H7 (cell line): ENCODE measurements around the gene C1orf56. TPM values are rescaled to one million over a fixed set of nuclear protein-coding genes. Genes with fewer than 3 reads are reported as not detected.
A peak's percentile ranks its signal among the peaks of the same experiment; 100 is the strongest.

Experiments
- DNase-seq: peaks from one replicate; pipeline ENCODE4 v3.0.0; 2012
- H3K27me3 ChIP-seq: 2 replicates; pipeline ENCODE4 v1.6.0; 2011; ENCODE audit warnings: mild to moderate bottlenecking, low read length; ENCODE audit not compliant: control insufficient read depth, insufficient read depth
- H3K36me3 ChIP-seq: replicated peaks from 2 replicates; pipeline ENCODE4 v1.5.1; 2011; ENCODE audit warnings: low read length; ENCODE audit not compliant: control insufficient read depth, insufficient read depth
- H3K4me3 ChIP-seq: 2 replicates; pipeline ENCODE4 v1.5.1; 2011; ENCODE audit warnings: low read depth, mild to moderate bottlenecking, control low read depth, low read length, moderate library complexity; ENCODE audit not compliant: insufficient read depth
- total RNA-seq: library from RNA; depleted of rRNA; stranded (reverse); fragments of >200 nt; shearing (Covaris generic); gene quantifications from 2 replicates; pipeline ENCODE4 v1.2.3, GENCODE V29; 2014

C1orf56 gene
- total RNA-seq, 1 experiment from 2014 or later: 4.7 TPM

DNA sequence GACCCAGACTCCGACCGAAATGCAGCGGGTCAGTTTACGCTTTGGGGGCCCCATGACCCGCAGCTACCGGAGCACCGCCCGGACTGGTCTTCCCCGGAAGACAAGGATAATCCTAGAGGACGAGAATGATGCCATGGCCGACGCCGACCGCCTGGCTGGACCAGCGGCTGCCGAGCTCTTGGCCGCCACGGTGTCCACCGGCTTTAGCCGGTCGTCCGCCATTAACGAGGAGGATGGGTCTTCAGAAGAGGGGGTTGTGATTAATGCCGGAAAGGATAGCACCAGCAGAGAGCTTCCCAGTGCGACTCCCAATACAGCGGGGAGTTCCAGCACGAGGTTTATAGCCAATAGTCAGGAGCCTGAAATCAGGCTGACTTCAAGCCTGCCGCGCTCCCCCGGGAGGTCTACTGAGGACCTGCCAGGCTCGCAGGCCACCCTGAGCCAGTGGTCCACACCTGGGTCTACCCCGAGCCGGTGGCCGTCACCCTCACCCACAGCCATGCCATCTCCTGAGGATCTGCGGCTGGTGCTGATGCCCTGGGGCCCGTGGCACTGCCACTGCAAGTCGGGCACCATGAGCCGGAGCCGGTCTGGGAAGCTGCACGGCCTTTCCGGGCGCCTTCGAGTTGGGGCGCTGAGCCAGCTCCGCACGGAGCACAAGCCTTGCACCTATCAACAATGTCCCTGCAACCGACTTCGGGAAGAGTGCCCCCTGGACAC is 534 bp downstream of the C1orf56 start:
- H3K4me3 ChIP-seq: peak overlapping the region; percentile 64
- H3K36me3 ChIP-seq: peaks cover 10% of the 10 kb centered on the region
- H3K27me3 ChIP-seq: no peaks in the 10 kb centered on the region
- DNase-seq: peak; percentile 82

DNA sequence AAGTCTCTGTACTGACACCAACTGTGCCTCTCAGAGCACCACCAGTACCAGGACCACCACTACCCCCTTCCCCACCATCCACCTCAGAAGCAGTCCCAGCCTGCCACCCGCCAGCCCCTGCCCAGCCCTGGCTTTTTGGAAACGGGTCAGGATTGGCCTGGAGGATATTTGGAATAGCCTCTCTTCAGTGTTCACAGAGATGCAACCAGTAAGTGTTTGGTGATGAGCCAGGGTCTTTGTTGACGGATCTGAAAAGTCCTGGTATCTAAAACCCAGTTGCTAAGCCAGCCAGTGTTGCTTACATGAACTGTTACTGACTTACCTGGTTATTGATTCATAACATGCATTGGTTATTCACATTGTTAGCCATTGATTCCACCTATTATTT is 1.1 kb downstream of the C1orf56 start:
- H3K36me3 ChIP-seq: peaks cover 12% of the 10 kb centered on the region
- DNase-seq: peak; percentile 91
- no peaks in the 10 kb centered on the region for H3K27me3 ChIP-seq
- peak overlapping the region; percentile 64 for H3K4me3 ChIP-seq

DNA sequence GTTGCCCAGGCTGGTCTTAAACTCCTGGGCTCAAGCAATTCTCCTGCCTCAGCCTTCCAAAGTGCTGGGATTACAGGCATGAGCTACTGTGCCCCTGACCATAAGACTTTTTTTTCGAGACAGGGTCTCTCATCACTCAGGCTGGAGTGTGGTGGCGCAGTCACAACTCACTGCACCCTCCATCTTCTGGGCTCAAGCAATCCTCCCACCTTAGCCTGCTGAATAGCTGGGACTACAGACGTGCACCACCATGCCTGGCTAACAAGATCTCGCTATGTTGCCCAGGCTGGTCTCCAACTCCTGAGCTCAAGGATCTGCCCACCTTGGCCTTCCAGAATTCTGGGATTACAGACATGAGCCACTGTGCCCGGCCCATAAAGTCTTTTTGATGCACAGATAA is 1.9 kb downstream of the C1orf56 start:
- Histone ChIP-seq H3K4me3 (no peak overlapping the region), H3K27me3 (no peaks in the 10 kb centered on the region), H3K36me3 (peaks cover 17% of the 10 kb centered on the region)
- DNase-seq: no peak

DNA sequence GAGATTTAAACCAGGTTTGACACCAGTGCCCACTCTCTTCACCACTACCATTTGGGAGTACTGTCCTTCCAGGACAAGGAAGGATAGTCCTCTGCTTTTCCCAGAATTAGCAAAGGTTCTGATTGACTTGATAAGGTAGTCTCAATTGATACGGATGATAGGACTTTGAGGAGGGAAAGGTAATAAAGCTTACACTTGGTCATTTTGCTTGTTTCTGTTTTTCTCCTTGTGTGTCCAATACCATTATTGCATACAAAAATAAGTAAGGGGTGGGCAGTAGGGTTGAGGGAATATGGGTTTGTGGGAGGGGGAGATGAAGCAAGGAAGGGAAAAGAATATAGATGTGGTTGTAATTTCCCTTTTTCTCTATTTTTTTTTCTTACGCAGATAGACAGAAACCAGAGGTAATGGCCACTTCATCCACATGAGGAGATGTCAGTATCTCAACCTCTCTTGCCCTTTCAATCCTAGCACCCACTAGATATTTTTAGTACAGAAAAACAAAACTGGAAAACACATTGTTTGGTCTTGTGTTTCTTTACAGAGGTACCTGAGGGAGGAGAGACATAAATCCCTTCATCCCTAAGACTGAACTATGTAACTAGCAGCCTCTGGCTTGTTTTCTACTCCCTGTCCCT is 2.6 kb downstream of the C1orf56 start:
- Histone ChIP-seq H3K4me3 (no peak overlapping the region), H3K36me3 (peaks cover 24% of the 10 kb centered on the region), H3K27me3 (no peaks in the 10 kb centered on the region)
- DNase-seq: no peak

DNA sequence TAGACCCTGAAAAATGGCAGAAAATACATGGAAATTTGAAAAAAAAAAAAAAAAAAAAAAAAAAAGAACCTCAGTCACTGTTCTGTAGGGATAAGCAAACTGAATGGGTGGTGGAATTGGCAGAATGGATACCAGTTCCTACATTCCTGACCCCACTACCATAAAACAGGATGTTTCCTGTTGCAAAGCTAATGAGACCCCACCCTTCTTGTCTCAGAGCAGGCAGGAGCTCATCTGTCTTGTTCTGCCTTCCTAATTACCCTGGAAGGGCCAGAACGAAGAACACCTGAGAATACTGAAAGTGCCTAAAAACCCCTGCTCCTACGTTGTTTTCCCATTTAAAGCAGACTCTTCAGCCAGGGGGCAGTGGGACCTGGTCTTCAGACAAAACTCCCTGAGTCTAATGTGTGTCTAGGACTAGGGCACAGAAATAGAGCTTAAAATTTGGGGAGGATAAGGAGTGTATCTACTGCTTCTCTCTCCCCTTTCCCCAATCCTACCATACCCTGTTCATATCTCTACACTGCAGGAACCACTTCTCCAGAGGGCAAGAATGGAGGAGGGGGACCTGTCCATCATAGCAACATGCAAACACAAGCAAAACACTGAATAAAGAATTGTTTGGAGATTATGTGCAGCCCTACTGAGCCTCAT is 3.9 kb downstream of the C1orf56 start:
- Histone ChIP-seq H3K27me3 (no peaks in the 10 kb centered on the region), H3K4me3 (no peak overlapping the region), H3K36me3 (peaks cover 31% of the 10 kb centered on the region)
- DNase-seq: no peak

DNA sequence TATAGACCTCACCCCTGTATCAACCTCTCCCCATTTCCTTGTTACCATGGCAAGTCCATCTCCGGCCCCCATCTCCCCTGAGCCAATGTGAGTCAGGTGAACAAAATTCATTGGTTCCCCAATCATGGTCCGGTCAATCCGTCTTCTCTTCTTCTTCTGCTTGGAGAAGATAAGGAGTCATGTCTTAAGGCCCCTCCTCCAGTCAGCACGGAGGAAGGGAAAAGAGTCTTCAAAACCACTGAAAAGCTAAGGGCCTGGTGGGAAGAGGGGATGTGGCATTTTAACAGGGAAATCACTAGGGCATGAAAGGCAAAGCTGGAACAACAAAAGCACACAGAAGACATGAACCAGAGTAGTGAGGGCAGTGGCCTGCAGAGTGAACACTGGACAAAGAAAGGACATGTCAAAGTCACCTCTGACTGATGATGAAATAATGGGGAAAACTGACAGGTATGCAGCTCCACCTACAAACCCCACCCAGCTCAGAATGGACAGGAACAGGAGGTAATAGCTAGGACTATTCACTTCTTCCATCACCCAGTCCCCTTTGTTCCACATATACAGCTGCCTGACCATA is 7.5 kb downstream of the C1orf56 start:
- no peak overlapping the region for H3K4me3 ChIP-seq
- H3K36me3 ChIP-seq: peaks cover 33% of the 10 kb centered on the region
- no peaks in the 10 kb centered on the region for H3K27me3 ChIP-seq
- DNase-seq: no peak

DNA sequence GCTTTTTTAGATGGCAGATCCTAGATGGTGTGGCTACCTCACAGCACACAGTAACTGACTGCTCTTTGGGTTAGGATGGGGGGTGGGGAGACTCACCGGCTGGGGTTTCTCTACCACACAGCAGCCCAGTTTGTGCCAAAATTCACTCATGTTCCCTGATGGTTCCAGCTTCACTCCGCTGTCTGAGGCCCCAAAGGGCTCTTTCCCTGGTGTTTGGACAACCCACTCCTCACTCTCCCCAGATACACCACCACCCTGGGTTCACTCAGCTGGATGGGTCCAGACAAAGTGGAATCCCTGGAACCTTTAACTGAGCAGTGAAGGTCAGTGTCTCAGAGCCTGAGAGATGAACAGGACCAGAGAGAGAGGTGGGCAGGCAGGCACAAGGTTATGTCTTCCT is 8.0 kb downstream of the C1orf56 start:
- H3K27me3 ChIP-seq: no peaks in the 10 kb centered on the region
- peaks cover 33% of the 10 kb centered on the region for H3K36me3 ChIP-seq
- no peak overlapping the region for H3K4me3 ChIP-seq
- DNase-seq: no peak

DNA sequence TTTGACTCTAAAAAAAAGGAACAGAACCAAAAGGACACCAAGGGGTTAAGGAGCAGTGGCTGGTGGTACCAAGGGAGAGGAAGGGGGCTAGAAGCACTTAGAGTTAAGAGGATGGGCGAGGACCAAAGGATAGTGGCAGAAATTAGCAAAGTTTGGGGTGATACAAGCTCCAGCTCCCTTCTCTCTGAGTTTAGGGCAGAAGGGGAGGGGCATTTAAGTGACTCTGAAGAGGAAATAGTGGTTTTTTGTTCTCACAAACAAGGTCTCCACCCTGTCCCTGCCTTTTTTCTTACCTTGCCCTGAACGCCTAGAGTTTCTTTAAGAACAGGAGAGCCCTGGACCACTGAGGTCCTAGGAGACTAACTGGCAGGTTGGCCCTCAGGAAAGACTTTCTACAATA is 8.6 kb downstream of the C1orf56 start:
- DNase-seq: no peak
- no peak overlapping the region for H3K4me3 ChIP-seq
- H3K27me3 ChIP-seq: no peaks in the 10 kb centered on the region
- peaks cover 33% of the 10 kb centered on the region for H3K36me3 ChIP-seq

DNA sequence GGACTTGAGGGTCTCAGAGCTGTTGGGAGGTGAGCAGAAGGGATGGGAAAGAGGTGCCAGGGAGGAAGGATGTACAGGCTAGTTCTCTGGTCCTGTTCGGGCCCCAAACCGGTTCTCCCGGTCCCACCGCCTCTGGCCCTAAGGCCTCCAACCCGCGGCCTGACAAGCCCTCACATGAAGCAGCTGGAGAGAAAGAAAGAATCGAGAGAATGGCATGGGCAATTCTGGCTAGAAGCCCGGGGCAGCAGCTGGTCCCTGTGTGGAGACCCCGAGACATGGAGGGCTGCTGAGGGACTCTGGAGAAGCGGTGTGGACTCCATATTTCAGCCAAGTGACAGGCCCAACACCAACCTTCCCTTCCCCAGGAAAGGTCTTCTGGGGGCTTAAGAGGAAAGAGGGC is 11.1 kb downstream of the C1orf56 start:
- Histone ChIP-seq H3K4me3 (peak overlapping the region; percentile 93), H3K36me3 (peaks cover 20% of the 10 kb centered on the region), H3K27me3 (no peaks in the 10 kb centered on the region)
- DNase-seq: peak; percentile 49

DNA sequence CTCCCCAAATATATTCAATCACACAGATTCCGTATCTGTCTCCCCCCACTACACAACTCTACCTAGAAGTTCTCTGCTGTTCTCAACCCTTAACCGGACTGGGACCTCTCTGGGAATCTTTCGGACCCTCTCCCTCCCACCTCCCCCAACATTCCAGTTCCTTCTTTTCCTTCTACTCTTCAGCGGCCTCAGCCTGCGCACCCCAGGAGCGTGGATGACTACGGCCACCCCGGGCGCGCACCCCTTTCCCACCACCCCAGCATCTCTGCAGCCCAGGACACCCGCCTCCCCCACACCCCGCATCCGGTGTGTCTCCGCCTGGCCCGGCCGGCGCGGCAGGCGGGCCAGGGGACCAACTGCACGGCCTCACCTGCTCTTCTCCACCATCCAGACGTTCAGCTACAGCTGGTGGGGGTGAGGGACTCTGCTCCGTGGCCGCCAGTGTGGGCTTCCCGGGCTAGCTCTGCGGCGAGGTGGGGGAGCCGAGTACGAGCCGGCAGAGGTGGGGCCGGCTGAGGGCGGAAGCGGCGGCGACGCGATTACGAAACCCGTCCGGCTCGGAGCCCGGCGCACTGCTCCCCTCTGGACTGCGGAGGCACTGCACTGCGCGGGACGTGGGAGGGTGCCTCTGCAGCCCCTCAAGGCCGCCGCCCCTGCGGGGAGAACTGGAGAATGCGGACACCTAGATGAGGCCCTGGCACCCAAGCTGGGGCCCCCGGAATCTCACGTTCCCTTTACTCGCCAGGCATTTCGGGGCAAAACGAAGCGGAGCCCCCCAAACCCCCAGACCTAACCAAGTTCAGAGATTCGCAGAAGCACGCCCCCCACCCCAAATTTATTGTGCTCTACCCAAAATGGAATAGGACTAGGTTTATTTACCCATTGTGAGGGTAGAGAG is 11.8 kb downstream of the C1orf56 start, which contains the start of gene CDC42SE1:
Gene CDC42SE1, minus strand, starts transcription at position 514 of the 898 bp plus-strand sequence. CDS start 3,892 bp downstream, outside the sequence.
- DNase-seq: peak; percentile 95

DNA sequence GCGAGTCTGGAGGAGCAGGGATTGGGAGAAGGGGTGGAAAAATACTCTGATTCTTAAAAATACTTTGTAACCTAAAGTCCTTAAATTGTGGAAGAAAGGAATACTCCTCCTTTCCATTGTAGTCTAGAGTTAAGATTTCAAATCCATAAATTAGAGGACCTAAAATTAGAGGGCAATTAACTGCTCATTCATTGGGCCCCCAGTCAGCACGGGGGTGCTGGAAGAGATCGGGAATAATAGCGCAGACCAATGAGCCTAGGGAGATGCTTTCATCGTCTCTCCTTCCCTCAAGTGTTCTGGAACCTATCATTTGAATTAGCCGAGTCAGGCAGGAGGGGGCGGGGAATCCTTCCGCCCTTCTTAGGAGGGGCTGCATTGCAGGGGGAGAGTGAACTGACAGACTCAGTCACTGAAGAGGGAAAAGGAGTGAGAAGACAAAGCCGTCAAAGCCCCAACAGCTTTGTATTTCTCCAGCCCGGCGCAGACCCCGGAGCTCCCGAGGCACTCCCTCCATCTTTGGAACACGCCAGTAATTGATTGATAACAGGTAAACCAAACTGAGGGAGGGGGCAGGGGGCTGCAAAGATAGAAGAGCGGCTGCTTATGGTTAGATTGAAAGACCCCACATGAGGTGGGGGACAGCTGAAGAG is 12.6 kb downstream of the C1orf56 start, which contains the start of gene MLLT11:
Gene MLLT11, plus strand, starts transcription at position 391 of the 650 bp plus-strand sequence. CDS start 6,828 bp downstream, outside the sequence.
- H3K36me3 ChIP-seq: peaks cover 9% of the 10 kb centered on the region
- H3K27me3 ChIP-seq: no peaks in the 10 kb centered on the region
- peak within 1 kb of the TSS; percentile 93 for H3K4me3 ChIP-seq
- peak; percentile 90 for DNase-seq

More for the DNA sequence above, 11.8 kb downstream of the C1orf56 start, which contains the start of gene CDC42SE1:
- H3K36me3 ChIP-seq: peaks cover 16% of the 10 kb centered on the region
- H3K4me3 ChIP-seq: peak within 1 kb of the TSS; percentile 93
- H3K27me3 ChIP-seq: no peaks in the 10 kb centered on the region

DNA sequence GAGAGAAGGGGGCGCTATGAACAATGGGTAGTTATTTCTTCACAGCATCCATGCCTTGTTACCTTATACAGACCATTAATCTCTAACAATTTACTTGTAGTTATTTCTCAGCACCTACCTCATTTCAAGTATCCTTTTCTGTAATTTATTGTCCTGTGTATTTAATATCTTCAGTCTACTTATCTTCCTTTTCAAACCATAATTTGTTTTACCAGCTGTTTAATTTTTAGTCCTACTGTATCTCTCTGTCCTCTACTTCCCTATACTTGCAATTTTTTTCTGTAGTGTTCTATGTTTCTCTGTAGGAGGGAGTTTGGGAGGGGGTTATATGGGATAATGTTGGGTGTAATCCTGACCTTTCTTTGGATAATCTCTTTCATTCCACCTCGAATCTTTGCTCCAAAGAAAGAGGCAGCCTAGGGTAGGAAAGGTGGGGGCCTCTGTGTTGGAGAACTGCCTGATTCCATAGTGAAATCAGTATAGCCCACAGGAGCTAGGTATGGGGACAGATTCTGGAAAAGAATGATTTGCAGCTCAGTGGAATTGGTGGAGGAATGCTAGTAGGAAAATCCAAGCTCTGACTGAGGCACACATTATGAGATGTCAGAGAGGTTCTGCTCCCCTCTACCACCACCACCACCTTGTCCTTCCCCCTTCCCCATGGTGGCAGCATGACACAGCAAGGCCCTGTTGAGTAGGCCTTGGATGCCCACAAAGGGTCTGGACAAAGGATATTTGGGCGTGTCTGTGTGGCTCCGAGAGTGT is 13.3 kb downstream of the C1orf56 start:
- Histone ChIP-seq H3K36me3 (peaks cover 2% of the 10 kb centered on the region), H3K27me3 (no peaks in the 10 kb centered on the region), H3K4me3 (peak overlapping the region; percentile 93)
- no peak for DNase-seq

DNA sequence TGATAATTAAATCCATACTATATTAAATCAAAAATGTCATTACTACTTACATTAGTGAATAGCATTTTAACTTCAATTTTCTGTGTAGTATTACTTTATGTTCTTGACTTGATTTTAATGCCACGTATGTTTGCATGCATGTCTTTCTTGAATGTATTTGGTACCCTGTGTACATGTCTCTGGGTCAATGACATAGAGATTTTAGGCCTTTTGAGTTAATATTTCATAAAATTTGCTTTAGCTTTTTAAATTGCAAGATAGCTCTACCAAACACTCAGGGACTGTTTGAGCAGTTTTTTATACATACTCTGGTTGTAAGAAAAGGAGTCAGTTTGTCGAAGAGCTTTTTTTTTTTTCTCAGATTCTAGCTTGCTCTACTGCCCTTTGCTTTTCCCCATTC is 14.2 kb downstream of the C1orf56 start:
- DNase-seq: no peak
- H3K36me3 ChIP-seq: peaks cover 2% of the 10 kb centered on the region
- no peaks in the 10 kb centered on the region for H3K27me3 ChIP-seq
- peak overlapping the region; percentile 93; the same call in 1 of the 2 replicates for H3K4me3 ChIP-seq
